Astrocyte of the spinal cord (primary cell): ENCODE results near the gene POLR1H.
A peak's percentile ranks its signal among the peaks of the same experiment; 100 is the strongest.

Experiments
- DNase-seq: peaks from one replicate; pipeline ENCODE4 v3.0.0; 2011; ENCODE audit warnings: low read depth, low spot score
- H3K4me3 ChIP-seq: 2 replicates; pipeline ENCODE4 v1.5.1; 2011; ENCODE audit warnings: low read depth, mild to moderate bottlenecking, low read length, moderate library complexity
- CTCF ChIP-seq: IDR thresholded peaks from 2 replicates; pipeline ENCODE4 v1.5.1; 2012; ENCODE audit warnings: low read depth, mild to moderate bottlenecking, low read length, inconsistent platforms
- in situ Hi-C: cut with HindIII; loops from 2 replicates; pipeline ENCODE4 v1.10.0; 2017; ENCODE audit warnings: low sequenced_read_pairs

The POLR1H gene

GRCh38 chr6:30101444-30102413 lies 40.7 kb downstream of the POLR1H start:
- in situ Hi-C loops: no loop called here
- no peak for TF ChIP-seq CTCF
- DNase-seq: peak; percentile 77
- peak overlapping the region; percentile 42 for H3K4me3 ChIP-seq

GRCh38 chr6:30102414-30102969 lies 41.4 kb downstream of the POLR1H start:
- in situ Hi-C loops: no loop called here
- H3K4me3 ChIP-seq: no peak overlapping the region
- no peak for DNase-seq
- no peak for TF ChIP-seq CTCF

GRCh38 chr6:30102970-30103871 lies 42.2 kb downstream of the POLR1H start:
- DNase-seq: peak; percentile 87
- peak; percentile 95 for TF ChIP-seq CTCF
- peak overlapping the region; percentile 33 for H3K4me3 ChIP-seq
- in situ Hi-C loops: no loop called here

- no peak for TF ChIP-seq CTCF
- DNase-seq: no peak
- in situ Hi-C loops: no loop called here
- H3K4me3 ChIP-seq: no peak overlapping the region
Observed at GRCh38 chr6:30103872-30104179, 42.8 kb downstream of the POLR1H start.

GRCh38 chr6:30104661-30105060 lies 43.6 kb downstream of the POLR1H start:
- TF ChIP-seq CTCF: no peak
- H3K4me3 ChIP-seq: no peak overlapping the region
- DNase-seq: no peak
- in situ Hi-C loops: no loop called here

GRCh38 chr6:30111266-30111856 lies 50.3 kb downstream of the POLR1H start:
- in situ Hi-C loops: no loop called here

More at GRCh38 chr6:30111266-30111856, 50.3 kb downstream of the POLR1H start:
- no peak for DNase-seq
- H3K4me3 ChIP-seq: no peak overlapping the region
- no peak for TF ChIP-seq CTCF
